ENCODE results near the gene IL32. TPM values are rescaled to one million over a fixed set of nuclear protein-coding genes. Genes with fewer than 3 reads are reported as not detected.

The IL32 gene
- total and polyA plus RNA-seq, 9 of the 15 experiments (the other 6 are each of a cell fraction or from before 2014, with no cell fraction given) = 0.21 to 2.2 (median 0.37) TPM; not detected in 3

- no peak for ATAC-seq
- in situ Hi-C loops (cut with MboI) = no loop called here
- H3K4me1 ChIP-seq (replicated peaks in 1 of 2; ENCODE audit: control insufficient read depth in 2 of 2, insufficient read depth in 2 of 2, low read length in 2 of 2) = peaks cover 20 to 36% of the 10 kb centered on the region in 2 experiments
- DNase-seq (ENCODE audit: extremely low read depth in 1 of 4, low spot score in 3 of 4) = no peak
- no peaks in the 10 kb centered on the region for H3K9me1 ChIP-seq (ENCODE audit: control insufficient read depth, insufficient read depth, low read length)
- no peak overlapping the region for H3K4me3 ChIP-seq
- TF ChIP-seq, protein P1, sequence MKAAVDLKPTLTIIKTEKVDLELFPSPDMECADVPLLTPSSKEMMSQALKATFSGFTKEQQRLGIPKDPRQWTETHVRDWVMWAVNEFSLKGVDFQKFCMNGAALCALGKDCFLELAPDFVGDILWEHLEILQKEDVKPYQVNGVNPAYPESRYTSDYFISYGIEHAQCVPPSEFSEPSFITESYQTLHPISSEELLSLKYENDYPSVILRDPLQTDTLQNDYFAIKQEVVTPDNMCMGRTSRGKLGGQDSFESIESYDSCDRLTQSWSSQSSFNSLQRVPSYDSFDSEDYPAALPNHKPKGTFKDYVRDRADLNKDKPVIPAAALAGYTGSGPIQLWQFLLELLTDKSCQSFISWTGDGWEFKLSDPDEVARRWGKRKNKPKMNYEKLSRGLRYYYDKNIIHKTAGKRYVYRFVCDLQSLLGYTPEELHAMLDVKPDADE (conservative IDR thresholded peaks at IDR 0.05; ENCODE audit: control insufficient read depth, low read depth, low read length) = no peak
- 0 out of 2 replicates have a peak, but pooled peaks have one; percentile 3 for TF ChIP-seq ZNF589 (CRISPR knock-in tag; IDR thresholded peaks at IDR 0.05; ENCODE audit: low read depth)
- no peak overlapping the region for H3K27ac ChIP-seq (ENCODE audit: extremely low read depth, low read depth, low read length)
- ChIA-PET POLR2A (no interaction called here), CTCF (ENCODE audit: low intra/inter-chr PET ratio) (no interaction called here)
- H3K36me3 ChIP-seq (ENCODE audit: control insufficient read depth, insufficient read depth, low read length) = no peaks in the 10 kb centered on the region
- H2AFZ ChIP-seq (ENCODE audit: low read depth, low read length) = peak overlapping the region; percentile 85
- FAIRE-seq = no peak
- H3K9me3 ChIP-seq (replicated peaks; ENCODE audit: control insufficient read depth, insufficient read depth, low read depth, low read length) = no peaks in the 10 kb centered on the region
- no peaks in the 10 kb centered on the region for H4K20me1 ChIP-seq (replicated peaks; ENCODE audit: control insufficient read depth, insufficient read depth, low read length)
- WGBS (ENCODE audit: insufficient coverage, low coverage, missing lambda C conversion rate) = 66% methylated on average over 16 of the region's 27 CpGs
- H3K79me2 ChIP-seq (ENCODE audit: control insufficient read depth, insufficient read depth, low read length) = no peaks in the 10 kb centered on the region
- no TSS peak for BruUV-seq (replicated peaks)
- peak overlapping the region in 1 of 2 experiments; percentile 14; a peak in 1 of 4 replicates for H3K9ac ChIP-seq (ENCODE audit: insufficient read depth in 1 of 2, low read depth in 2 of 2, low read length in 2 of 2)
- H3K27me3 ChIP-seq (ENCODE audit: control insufficient read depth in 2 of 2, insufficient read depth in 2 of 2, low read length in 2 of 2) = no peaks in the 10 kb centered on the region; a peak in 1 of 5 replicates
- H3K4me2 ChIP-seq (ENCODE audit: insufficient read depth, low read length) = no peak overlapping the region
- intact Hi-C loops (cut with micrococcal nuclease) = loop anchor here (5.0 kb wide), 1 partner anchor 45 kb away; no protein-coding TSS in a partner anchor
Observed at GRCh38 chr16:3101841-3102470, 36.5 kb downstream of the IL32 start.
